ENCODE data around the gene MLLT3. TPM values are rescaled to one million over a fixed set of nuclear protein-coding genes. Genes with fewer than 3 reads are reported as not detected.

Gene MLLT3
- polyA plus RNA-seq, 1 donor = 75.7 TPM

DNA sequence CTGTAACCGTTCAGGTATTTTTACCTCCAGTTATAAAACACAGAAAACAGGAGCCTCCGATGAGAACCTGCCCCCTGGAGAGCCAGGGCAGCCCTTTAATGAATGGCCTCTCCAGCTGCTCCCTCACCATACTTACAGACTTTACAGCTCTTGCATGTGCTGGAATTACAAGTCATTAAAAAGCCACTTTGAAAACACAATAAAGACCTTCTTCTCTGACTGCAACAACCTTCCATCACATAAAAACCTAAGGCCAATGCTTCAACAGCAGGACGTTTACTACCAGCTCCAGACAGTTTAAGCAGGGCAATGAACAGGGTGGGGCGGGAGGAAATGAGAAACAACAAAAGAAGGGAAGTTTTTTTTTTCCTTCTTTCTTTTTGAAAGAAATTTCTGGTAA, 213.8 kb downstream of the MLLT3 start:
- DNase-seq = no peak

DNA sequence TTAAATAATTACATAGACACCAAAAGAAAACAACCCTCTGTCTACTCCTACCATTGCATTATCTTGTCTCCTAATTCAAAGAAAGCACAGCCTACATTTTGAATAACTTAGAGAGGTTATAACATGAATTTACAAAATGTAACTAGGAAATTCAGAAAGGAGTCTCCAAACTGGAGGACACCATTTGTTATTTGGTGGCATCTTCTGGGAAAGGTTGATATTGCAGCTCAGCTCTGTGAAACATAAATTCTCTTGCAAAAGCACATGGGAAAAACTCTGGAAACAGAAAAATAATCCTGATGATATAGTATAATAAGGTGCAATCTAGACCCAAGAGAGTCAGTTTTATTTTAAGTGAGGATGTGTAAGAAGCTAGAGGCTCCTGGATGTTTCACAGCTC, 215.3 kb downstream of the MLLT3 start:
- DNase-seq = no peak

DNA sequence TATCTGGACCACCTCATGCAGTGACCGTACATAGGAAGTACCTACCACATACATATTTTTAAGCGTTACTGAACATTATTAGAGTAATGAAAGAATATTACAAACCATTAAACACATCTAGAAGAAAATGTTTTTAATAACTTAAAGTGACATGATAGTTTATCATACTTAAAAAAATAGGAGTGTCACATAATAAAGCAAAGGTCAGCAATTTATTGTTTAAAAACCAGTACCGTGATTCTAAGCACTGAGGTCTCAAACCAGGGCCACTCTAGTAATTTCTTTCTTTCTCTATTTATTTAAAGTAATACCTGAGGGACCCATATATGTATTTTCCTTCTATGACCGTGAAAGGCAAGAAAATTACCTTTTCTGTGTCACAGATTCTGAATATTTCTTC, 216.0 kb downstream of the MLLT3 start:
- DNase-seq = no peak

DNA sequence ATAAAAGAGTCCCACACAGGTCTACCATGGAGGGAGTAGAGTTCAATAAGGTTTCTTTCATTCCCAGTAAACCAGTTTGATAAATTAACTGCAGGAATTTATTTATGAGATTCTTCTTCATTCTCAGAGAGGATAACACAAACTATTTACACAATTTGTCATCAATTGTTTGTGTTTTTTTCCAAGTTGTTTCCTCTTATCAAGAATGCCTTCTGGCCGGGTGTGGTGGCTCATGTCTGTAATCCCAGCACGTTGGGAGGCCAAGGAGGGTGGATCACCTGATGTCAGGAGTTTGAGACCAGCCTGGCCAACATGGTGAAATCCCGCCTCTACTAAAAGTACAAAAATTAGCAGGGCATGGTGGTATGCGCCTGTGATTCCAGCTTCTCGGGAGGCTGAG, 216.7 kb downstream of the MLLT3 start:
- no peak for DNase-seq

DNA sequence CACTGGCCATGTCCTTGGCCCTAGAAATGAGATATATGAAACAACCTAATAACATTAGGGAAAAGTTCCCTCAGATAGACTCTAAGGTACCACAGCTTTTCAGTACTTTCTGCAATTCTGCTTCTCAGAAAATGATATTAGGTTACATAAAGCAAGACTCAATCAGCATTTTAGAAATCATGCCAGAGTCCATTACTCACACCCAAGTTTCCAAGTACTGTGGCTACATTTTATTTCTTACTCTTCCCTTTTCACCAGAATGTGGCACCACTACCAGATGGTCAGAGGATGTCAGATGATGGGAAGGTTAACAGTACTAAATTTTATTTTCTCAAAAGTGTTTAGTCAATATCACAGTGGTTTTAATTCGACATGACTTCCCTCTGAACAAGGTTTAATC, 217.2 kb downstream of the MLLT3 start:
- DNase-seq = no peak

DNA sequence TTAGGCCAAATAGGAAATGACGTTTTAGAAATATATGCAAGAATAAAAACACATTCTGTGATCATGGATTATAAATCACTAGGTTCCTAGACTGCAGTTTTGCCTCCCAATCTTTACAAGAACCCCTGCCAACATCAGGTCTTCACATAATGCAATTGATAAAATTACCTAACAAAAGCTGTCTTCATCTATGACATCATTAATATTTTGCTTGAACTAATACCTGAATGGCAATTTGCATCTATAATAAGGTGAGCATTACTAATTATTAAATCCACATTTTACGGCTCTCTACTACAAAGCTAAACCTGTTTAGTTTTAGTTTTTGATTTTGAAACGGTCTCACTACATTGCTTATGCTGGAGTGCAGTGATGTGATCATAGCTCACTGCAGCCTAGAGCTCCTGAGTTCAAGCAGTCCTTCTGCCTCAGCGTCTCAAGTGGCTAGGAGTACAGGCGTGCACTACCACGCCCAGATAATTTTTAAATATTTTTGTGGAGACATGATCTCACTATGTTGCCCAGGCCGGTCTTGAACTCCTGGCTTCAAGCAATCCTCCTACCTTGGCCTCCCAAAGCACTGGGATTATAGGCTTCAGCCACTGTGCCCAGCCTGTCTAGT, 218.0 kb downstream of the MLLT3 start:
- no peak for DNase-seq

DNA sequence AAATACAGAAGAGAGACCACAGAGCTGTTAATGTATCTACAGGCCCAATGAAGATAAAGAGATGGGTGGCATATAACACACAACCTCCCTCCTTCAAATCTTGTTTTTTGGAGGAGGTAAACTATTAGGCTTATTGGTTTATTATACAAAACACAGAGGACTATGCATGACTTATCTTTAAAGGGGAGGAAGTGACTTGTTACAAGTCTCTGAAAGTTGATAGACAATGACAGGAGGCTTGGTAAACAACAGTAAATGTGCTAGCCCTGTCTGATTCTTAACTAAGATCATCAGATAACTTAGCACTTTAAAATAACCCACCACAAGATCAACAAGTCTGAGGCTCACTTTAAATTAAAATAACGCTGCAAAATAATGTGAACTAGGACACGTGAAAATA, 219.0 kb downstream of the MLLT3 start:
- no peak for DNase-seq

DNA sequence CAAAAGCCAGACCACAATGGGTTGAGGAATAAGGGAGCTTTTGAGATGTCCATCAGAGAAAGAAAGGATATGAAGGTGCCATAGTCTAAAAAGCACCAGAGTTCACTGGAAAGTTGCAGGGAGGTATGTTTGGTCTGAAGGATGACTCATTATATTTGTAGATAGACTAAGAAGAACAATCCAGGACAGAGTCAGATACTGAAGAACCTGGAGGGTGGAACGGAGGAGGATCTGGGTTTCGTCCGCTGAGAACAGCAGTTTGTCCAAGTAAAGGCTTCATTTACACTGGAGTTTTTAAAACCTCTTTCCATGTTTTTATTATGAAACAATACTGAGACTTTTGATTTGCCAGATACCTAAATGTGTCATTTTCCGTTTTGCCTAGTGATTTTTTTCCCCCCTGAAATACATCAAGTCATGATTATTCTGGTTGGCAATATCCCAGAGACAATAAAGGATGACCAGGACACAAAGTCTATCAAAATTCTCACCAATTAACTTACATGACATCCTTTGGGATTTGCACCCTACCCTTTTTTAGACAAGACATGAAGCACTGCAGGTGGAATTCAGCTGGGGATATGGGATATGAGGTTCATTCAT, 219.9 kb downstream of the MLLT3 start:
- DNase-seq = no peak

DNA sequence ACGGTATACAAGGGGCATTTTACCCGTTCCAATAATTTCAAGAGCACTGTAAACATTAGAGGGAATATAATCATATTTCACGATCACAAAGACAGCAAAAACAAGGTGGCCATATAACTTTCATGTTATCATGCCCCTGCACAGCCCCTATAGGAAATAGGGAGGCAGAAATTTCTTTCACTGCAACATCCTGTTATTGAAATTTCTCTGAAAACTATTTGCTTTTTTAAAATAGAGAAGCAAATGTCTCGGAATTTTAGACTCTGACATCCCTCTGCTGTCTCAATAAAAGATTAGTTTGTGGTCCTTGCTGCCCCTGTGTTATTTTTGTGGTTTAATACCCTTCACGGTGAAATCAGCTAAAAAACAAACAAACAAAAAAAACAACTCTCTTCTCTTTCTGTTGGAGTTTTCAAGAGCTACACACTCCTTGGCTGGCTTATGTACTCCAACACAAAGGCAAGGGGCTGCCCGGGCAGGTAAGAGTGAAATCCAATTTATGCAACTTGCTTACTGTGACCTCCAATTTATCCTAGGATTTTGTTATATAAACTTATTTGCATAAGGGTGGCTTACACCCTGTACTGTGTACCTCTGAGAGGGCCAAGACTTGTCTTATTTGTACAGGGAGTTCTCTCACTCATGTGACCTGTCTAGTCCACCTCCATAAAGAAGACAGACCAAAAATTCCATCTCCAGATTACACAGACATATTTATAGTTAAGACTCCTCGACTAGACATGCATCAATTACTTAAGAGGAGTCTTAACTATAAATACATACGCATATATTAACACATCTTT, 223.6 kb downstream of the MLLT3 start:
- DNase-seq = no peak

DNA sequence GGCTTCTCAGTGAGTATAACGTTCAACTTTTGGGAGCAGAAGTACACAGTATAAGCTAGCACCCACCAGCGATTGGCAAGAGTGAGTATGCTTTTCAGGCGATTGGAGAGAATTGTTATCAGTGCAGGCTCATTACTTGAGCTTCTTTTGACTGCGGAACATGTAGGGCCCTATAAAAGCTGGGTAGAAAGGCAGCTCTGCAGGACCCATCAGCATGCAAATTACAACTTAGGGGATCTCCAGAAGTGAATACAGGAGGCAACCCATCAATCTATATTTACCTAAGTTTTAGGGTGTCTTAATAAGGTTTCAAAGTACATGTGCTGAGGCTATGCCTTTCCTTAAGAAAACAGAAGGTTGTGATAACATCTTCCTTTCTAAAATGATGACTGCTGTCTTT, 225.0 kb downstream of the MLLT3 start:
- no peak for DNase-seq

DNA sequence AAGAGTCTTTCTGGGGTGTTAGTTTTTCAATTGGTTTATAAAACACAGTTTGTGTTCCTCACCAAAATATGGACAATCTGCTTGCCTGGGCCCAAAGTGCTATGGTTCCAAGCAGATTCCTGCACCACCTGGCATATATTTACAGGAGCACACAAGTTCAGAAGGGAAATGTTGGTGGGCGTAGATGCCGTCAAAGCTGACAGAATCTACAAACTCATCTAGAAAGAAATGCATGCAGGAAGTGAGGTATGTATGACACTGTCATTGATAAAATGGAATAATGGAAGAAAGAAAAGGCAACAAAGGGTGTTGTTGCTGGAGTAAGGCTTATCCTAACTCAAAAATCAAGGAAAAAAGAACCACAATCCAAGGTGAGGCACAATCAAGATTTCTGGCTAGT, 225.8 kb downstream of the MLLT3 start:
- no peak for DNase-seq

DNA sequence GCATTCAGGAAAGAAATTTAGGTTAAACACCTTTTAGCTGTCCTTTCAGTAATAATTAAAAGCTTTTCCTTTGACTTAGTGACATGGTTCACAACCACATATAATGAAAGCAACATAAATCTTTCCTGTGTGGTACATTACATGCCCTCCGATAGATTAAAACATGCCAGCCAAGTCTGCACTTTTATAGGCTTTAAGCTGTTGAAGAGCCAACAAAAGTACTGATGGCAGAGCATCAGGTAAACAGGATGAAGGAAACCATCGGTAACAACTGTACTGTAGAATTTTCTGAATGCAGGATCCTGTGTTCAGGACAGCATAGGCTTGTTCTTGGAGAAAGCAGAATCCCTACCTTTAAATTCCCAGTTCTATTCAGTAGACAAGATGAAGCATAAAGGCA, 226.6 kb downstream of the MLLT3 start:
- no peak for DNase-seq

DNA sequence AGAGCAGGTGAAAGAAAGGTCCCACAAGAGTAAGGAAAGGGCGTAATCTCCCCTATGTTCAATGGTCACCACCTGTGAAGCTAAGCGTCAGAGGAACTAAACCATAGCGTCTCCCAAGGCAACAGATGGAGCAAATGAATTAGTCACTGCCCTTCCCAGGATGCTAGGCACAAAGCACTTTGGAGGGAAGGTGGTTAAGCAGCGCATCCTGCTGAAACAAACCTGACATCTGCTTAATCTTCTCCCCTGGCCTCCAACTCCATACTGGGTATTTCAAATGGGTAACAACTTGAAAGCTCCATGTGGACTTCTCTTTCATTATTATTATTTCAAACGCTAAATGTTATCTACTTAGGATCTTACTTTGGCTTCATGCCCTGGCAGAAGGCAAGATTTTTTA, 227.3 kb downstream of the MLLT3 start:
- no peak for DNase-seq

DNA sequence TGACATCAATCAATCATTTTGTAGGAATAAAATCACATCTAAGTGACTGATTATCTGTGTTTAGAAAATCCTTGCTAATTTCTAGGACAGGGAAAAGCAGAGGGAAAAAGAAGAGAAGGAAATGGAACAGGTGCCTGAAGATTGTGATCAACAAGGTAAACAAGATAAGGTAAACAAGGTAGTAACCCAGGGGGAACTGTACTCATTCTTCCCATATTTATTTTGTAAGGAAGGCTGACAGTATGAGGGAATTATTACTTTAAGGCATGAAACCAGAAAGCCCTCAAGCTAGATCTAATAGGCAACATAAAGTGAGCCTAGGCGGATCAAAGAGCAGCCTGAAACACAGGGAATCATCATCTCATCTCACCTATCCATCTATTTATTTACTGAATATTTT, 231.1 kb downstream of the MLLT3 start:
- DNase-seq = no peak

DNA sequence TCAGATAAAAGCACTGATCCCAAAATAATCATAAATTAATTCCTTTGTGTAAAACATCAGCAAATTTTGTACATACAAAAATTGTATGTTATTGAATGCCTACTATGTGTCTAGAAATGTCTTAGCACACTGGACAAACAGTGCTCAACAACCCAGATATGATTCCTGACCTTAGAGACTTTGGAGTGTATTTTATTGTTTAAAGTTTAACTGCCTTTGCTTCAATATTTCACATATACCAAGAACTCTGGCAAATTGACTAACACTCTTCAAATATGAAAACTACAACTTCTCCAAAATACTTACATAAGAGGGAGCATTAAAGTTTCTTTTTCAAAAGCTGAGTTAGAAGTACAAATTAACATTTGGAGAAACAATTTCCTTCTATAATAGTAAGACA, 231.9 kb downstream of the MLLT3 start:
- no peak for DNase-seq

DNA sequence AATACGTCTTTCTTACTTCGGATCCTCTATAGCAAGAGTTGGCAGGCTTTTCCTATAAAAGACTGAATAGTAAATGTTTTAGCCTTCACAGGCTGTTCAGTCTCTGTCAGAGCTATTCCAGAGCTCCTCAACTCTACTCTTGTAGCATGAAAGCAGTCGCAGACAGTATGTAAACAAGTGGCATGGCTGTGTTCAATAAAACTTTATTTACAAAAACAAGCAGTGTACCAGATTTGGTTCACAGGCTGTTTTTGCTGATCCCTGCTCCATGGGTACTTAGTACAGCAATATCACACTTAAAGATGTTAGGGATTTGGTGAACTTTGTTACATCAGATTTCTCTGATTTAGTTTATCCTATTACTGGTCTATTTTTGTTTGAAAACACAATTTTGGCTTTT, 235.2 kb downstream of the MLLT3 start:
- DNase-seq = no peak

DNA sequence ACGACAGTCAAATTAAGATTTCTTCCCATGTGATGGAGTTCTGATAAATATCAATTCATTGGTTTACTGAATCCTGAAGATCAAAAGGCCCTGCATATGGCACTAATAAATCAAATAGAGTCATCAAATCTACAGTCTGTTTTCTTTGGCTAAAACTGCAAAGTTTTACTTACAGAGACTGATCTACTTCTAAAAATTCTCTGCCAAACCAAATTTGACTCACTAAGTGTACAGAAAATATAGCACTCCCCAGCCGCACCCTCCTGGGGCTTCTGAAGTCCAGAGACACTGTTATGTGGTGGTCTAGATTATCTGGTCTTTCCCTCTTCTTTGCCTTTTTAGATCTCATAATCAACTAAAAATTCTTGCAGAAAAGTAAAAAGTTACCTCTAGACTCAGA, 237.7 kb downstream of the MLLT3 start:
- DNase-seq = no peak

DNA sequence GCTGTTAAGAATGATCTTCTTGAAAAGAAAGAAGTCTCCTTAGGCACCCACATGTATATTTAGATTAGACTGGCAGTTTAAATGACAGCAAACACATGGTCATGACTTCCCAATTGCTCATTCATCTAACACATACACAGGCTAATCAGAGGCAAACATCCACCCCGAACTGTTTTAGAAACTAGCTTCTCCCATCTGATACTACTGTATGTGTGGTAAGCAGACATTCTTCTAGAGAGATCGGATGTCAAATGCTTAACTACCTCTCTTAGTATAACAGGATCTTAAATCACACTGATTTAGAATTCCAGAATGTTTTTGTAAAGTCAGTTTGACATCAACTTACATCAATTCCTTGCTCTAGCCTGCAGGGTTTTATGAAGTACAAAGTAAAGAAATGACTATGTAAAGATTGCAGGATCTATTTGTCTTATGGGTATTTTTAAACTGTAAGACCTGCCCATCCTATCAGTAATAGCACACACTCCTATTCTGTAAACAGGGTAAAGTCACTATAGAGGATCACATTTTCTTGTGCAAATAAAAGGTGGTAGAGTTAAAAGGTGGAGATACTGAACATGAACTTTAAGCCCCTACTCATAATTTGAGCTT, 239.7 kb downstream of the MLLT3 start:
- no peak for DNase-seq

DNA sequence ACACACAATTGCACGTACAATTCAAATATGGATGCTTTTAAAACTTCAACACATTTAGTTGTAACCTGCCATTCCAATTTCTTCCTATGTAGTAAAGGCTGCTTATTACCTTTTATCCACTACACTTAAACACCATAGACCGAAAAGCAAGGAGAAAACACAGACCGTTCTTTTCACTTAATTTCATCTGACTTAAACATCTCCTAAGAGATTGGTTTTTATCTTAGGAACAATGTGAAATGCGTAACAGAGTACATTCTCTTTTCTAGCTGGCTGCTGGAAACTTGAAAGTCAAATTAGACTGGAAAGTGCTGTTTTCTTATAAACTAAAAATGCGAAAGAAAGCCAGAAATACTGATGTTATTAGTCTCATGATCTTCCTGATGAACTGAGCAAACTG, 241.8 kb downstream of the MLLT3 start:
- no peak for DNase-seq

DNA sequence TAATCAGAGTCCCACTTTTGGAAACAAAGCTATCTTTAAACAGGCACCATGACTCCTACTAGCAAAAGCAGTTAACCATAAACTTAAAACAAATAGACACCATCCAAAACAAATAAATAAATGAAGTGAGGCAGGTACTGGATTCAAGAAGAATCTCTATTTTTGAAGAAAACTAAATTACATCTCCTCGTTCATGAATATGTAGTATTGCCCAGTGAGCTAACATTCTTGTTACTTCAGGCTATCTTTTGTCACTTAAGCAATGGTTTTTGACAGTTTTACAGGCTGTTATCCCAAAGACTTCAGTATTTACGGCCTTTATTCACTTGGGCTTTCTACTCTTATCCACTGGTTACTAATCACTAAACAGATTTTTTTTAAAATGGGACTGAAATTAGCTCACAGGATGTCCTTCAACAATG, 242.5 kb downstream of the MLLT3 start:
- no peak for DNase-seq

DNA sequence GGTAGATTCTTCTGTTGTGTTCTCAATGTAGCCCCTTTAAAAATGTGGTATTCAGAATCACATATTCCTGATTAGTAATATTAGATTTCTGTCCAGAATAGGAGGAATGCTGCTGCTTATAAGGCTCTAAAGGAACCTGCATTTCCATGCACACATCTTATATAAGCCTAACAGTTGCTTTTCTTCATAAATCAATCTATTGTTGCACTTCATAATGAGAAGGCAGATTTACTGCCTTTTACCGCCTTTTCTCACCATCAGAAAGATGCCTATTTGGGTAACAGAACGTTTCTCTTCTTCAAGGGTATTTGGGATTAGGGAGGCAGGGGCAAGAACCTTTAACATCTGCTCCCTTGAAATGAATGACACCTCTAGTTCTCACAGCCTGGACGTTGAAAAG, 243.4 kb downstream of the MLLT3 start:
- DNase-seq = no peak

DNA sequence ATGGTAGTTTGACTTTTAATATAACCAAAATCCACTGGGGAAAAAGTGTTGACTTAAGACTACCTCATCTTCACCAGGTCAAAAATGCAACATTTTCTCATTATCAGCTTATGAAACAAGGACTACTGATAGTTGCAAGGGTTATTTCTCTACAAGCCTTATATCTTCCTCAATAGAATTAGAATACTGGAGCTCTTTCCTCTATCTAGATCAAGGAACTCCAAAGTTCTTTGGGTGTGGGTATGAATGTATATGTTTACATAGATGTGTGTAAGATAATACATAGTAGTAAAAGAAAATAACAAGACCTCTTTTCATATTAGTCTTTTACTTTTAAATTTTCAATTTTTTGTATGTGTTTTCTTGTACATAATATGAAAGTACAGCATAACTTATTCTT, 244.5 kb downstream of the MLLT3 start:
- no peak for DNase-seq

DNA sequence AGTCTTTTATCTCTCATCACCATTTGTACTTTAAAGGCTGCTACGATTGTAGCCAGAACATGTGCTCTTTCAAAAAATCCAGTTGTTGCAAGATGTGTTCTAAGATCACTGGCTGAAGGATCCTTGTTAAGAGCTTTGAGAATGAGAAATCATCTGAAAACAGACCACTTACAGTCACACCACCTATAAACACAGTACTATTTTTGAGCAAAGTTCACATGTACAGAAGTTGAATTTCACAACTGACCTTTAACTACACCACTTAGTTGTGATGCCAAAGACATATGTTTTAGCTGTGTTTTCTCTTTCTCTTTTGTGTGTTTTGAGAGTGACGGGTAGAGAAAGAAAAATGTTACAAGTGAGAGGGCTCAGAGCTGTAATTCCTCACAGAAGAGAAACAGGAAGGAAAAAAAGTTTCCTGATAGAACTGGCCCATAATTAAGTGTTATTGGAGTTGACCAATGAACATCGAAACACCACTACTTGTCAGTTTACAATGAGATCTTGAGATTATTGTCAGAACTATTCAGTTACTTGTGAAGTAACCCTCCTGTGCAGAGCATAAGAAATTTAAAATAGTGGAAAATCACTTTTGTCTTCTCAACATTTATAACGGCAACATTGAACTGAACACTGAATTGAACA, 245.4 kb downstream of the MLLT3 start:
- no peak for DNase-seq
